IMR-90 (cell line): ENCODE results near the gene ANKRD42. TPM values are rescaled to one million over a fixed set of nuclear protein-coding genes. Genes with fewer than 3 reads are reported as not detected.

Source experiments
- ATAC-seq: fragments of 200-7000 bp; cut with Tn5 transposase; 2 replicates; pipeline ENCODE4 v1.9.1; 2020; ENCODE audit warnings: low read depth, mild to moderate bottlenecking, moderate library complexity
- BruUV-seq: library from RNA; stranded (reverse); fragments of 400-500 nt; replicated peaks from 2 replicates; lab custom pipeline; 2021; lab: Mats Ljungman, UMichigan
- CTCF ChIA-PET: fragments of 300-600 bp; formaldehyde crosslinking; extraction: SDS; loops from one replicate; lab custom pipeline; 2021; ENCODE audit warnings: antibody characterized with exemption; lab: Yijun Ruan, JAX
- POLR2A ChIA-PET: fragments of 300-600 bp; sonication (Branson Sonifier 250); formaldehyde crosslinking; loops from one replicate; lab custom pipeline; 2022; ENCODE audit warnings: antibody characterized with exemption; ENCODE audit not compliant: unreplicated experiment; lab: Charles Lee
- DNase-seq: peaks from one replicate; pipeline ENCODE4 v3.0.0; 2013
- H2AFZ ChIP-seq: replicated peaks from 2 replicates; pipeline ENCODE3; 2013; ENCODE audit warnings: low read length, mild to moderate bottlenecking; ENCODE audit not compliant: poor library complexity
- H2AK5ac ChIP-seq: 2 replicates; pipeline ENCODE4 v1.6.1; 2013; ENCODE audit warnings: low read depth, low read length, inconsistent platforms
- H2AK9ac ChIP-seq: replicated peaks from 2 replicates; pipeline ENCODE3; 2013; ENCODE audit warnings: mild to moderate bottlenecking, low read depth, low read length, moderate library complexity; ENCODE audit not compliant: poor library complexity
- H2BK120ac ChIP-seq: 2 replicates; pipeline ENCODE4 v1.6.1; 2013; ENCODE audit warnings: low read depth, low read length, inconsistent platforms
- H2BK15ac ChIP-seq: 3 replicates; pipeline ENCODE4 v1.6.1; 2013; ENCODE audit warnings: low read depth, low read length, inconsistent platforms
- H2BK20ac ChIP-seq: 2 replicates; pipeline ENCODE4 v1.6.1; 2013; ENCODE audit warnings: low read depth, mild to moderate bottlenecking, inconsistent platforms, low read length, moderate library complexity
- H2BK5ac ChIP-seq: 2 replicates; pipeline ENCODE4 v1.6.1; 2013; ENCODE audit warnings: mild to moderate bottlenecking, low read depth, low read length, inconsistent platforms; ENCODE audit not compliant: poor library complexity, severe bottlenecking
- H3K14ac ChIP-seq: replicated peaks from 2 replicates; pipeline ENCODE4 v1.6.1; 2013; ENCODE audit warnings: low read depth, low read length, inconsistent platforms
- H3K18ac ChIP-seq: 2 replicates; pipeline ENCODE4 v1.6.1; 2013; ENCODE audit warnings: low read depth, low read length, control low read depth
- H3K23ac ChIP-seq: 2 replicates; pipeline ENCODE4 v1.6.1; 2013; ENCODE audit warnings: low read depth, low read length, inconsistent platforms
- H3K27ac ChIP-seq: 2 replicates; pipeline ENCODE4 v1.5.1; 2013; ENCODE audit warnings: mild to moderate bottlenecking, control low read depth, low read length; ENCODE audit not compliant: insufficient read depth
- H3K27me3 ChIP-seq: 2 replicates; pipeline ENCODE4 v1.6.1; 2013; ENCODE audit warnings: low read length; ENCODE audit not compliant: control insufficient read depth, insufficient read depth
- H3K36me3 ChIP-seq: 2 replicates; pipeline ENCODE4 v1.6.1; 2013; ENCODE audit warnings: low read length, mixed read lengths; ENCODE audit not compliant: control insufficient read depth, insufficient read depth
- H3K4ac ChIP-seq: 2 replicates; pipeline ENCODE4 v1.6.1; 2013; ENCODE audit warnings: low read depth, low read length, inconsistent platforms
- H3K4me1 ChIP-seq: 2 replicates; pipeline ENCODE4 v1.6.1; 2013; ENCODE audit warnings: low read length, mixed read lengths; ENCODE audit not compliant: control insufficient read depth, insufficient read depth
- H3K4me2 ChIP-seq: 2 replicates; pipeline ENCODE4 v1.6.1; 2013; ENCODE audit warnings: low read depth, mild to moderate bottlenecking, control low read depth, low read length, moderate library complexity
- H3K4me3 ChIP-seq: 2 replicates; pipeline ENCODE4 v1.5.1; 2013; ENCODE audit warnings: low read depth, mild to moderate bottlenecking, control low read depth, low read length, moderate library complexity; ENCODE audit not compliant: insufficient read depth
- H3K56ac ChIP-seq: 2 replicates; pipeline ENCODE4 v1.6.1; 2013; ENCODE audit warnings: low read length, inconsistent platforms; ENCODE audit not compliant: insufficient read depth; ENCODE audit errors: extremely low read depth
- H3K79me1 ChIP-seq, 2 experiments: 2 replicates each; pipeline ENCODE4 v1.6.1; 2013; ENCODE audit warnings: low read length in 2 of 2, inconsistent platforms in 1 of 2, low read depth in 1 of 2
- H3K9ac ChIP-seq: 2 replicates; pipeline ENCODE4 v1.6.1; 2013; ENCODE audit warnings: low read depth, low read length, control low read depth
- H3K9me1 ChIP-seq: 2 replicates; pipeline ENCODE4 v1.6.1; 2013; ENCODE audit warnings: low read length, inconsistent platforms; ENCODE audit not compliant: insufficient read depth
- H3K9me3 ChIP-seq: 2 replicates; pipeline ENCODE4 v1.6.1; 2013; ENCODE audit warnings: low read length; ENCODE audit not compliant: control insufficient read depth, insufficient read depth
- H4K20me1 ChIP-seq: 2 replicates; pipeline ENCODE4 v1.6.1; 2013; ENCODE audit warnings: low read length, inconsistent platforms; ENCODE audit not compliant: insufficient read depth
- H4K5ac ChIP-seq: 2 replicates; pipeline ENCODE4 v1.6.1; 2013; ENCODE audit warnings: mild to moderate bottlenecking, low read depth, low read length, control low read depth
- H4K8ac ChIP-seq, 2 experiments: 2 replicates each; pipeline ENCODE4 v1.6.1; 2013; ENCODE audit warnings: low read depth in 2 of 2, low read length in 2 of 2, control low read depth in 1 of 2, inconsistent platforms in 1 of 2
- H4K91ac ChIP-seq: 2 replicates; pipeline ENCODE4 v1.6.1; 2013; ENCODE audit warnings: low read depth, low read length, inconsistent platforms; ENCODE audit not compliant: insufficient read depth
- BHLHE40 ChIP-seq: fragments of 150-350 bp; IDR thresholded peaks from 2 replicates; pipeline ENCODE4 v1.6.1; 2016; ENCODE audit warnings: mild to moderate bottlenecking, low read depth, low read length
- WGBS, 2 experiments: methylation state at CpG; one replicate each; pipeline versions ENCODE4 v1.1.5 to v1.1.7; 2013; ENCODE audit warnings: missing lambda C conversion rate in 2 of 2; ENCODE audit not compliant: insufficient read length in 1 of 2; ENCODE audit errors: extremely low coverage in 2 of 2; 5-methylcytosine and 5-hydroxymethylcytosine counted together
- dilution Hi-C: fragments of 300-500 bp; cut with HindIII; formaldehyde crosslinking; loops from one replicate; pipeline ENCODE4 v1.14.3; 2018; ENCODE audit warnings: low sequenced_read_pairs; ENCODE audit not compliant: unreplicated experiment
- in situ Hi-C: fragments of 300-500 bp; cut with MboI; formaldehyde crosslinking; loops from 3 replicates; pipeline ENCODE4 v1.14.3; 2019; ENCODE audit warnings: low sequenced_read_pairs, inconsistent platforms, mixed read lengths
- intact Hi-C: fragments of 100-400 bp; cut with micrococcal nuclease; formaldehyde crosslinking; loops from 2 replicates; pipeline ENCODE4 v1.10.0; 2022
- polyA plus RNA-seq, 3 experiments: library from polyadenylated mRNA; depleted of rRNA; stranded (reverse); fragments of >200 nt; gene quantifications; 2 replicates each; pipeline ENCODE4 v1.2.3, GENCODE V29; 2012; ENCODE audit warnings: low replicate concordance in 1 of 3
- total RNA-seq: library from RNA; depleted of rRNA; stranded (reverse); fragments of >200 nt; gene quantifications from 2 replicates; pipeline ENCODE4 v1.2.3, GENCODE V29; 2012

Gene ANKRD42
- total and polyA plus RNA-seq, 2 of the 4 experiments (the other 2 are of a cell fraction): 5.2 to 5.6 TPM

DNA sequence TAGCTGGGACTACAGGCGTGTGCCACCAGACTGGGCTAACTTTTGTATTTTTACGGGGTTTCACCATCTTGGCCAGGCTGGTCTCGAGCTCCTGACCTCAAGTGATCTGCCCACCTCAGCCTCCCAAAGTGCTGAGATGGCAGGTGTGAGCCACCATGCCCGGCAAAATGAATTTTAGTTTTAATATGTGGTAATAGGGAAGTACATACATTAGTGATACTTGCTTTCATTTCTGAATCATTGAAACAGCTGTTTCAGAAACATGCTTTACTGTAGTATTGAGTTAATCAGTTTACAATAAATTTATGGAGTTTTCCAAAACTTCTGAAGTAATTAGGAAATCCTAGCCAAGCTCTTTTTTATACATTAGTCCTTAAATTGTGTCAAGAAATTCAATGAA lies 21.0 kb upstream of the ANKRD42 start:
- Histone ChIP-seq H3K23ac (no peak overlapping the region), H3K9me1 (peaks cover 5% of the 10 kb centered on the region; the same call in 1 of the 2 replicates), H2BK5ac (no peak overlapping the region), H2AFZ (no peak overlapping the region), H2AK5ac (no peak overlapping the region), H3K79me1 (peaks cover 26 to 44% of the 10 kb centered on the region in 2 experiments), H3K14ac (no peak overlapping the region), H4K20me1 (peaks cover 40% of the 10 kb centered on the region), H3K4ac (no peak overlapping the region), H3K27me3 (no peaks in the 10 kb centered on the region), H3K27ac (no peak overlapping the region), H3K4me2 (no peak overlapping the region), H2AK9ac (no peak overlapping the region), H2BK120ac (no peak overlapping the region), H3K9me3 (no peaks in the 10 kb centered on the region; the same call in 1 of the 2 replicates), H4K8ac (no peak overlapping the region), H4K91ac (no peak overlapping the region), H2BK20ac (no peak overlapping the region), H3K9ac (no peak overlapping the region), H2BK15ac (no peak overlapping the region), H3K56ac (no peak overlapping the region), H3K4me1 (peaks cover 4% of the 10 kb centered on the region), H3K36me3 (peaks cover 44% of the 10 kb centered on the region), H3K4me3 (no peak overlapping the region), H3K18ac (no peak overlapping the region), H4K5ac (no peak overlapping the region)
- intact Hi-C loops: no loop called here
- dilution Hi-C loops: loop anchor here (25.0 kb wide), 1 partner anchor 110 kb away; the partner anchor contains the start of gene RAB30
- no peak for TF ChIP-seq BHLHE40
- no TSS peak for BruUV-seq
- 100% methylated on average over 1 of the region's 4 CpGs; no CpG with 5 or more reads in 1 of the 2 experiments for WGBS, 2 experiments
- POLR2A ChIA-PET: interaction anchor here (0.6 kb wide), 1 partner anchor 677 kb away, joined by 4 read pairs; no protein-coding TSS in a partner anchor
- in situ Hi-C loops: no loop called here
- CTCF ChIA-PET: no interaction called here
- no peak for DNase-seq
- no peak for ATAC-seq
